Right renal cortex interstitium (tissue), 3 donors: ENCODE results near the gene KCTD17. TPM values are rescaled to one million over a fixed set of nuclear protein-coding genes. Genes with fewer than 3 reads are reported as not detected.

Experiments
- DNase-seq, 3 donors: peaks; one replicate each; pipeline ENCODE4 v3.0.0-alpha.2; 2013; ENCODE audit warnings: low read depth in 3 of 3, low spot score in 2 of 3
- polyA plus RNA-seq, 3 donors: library from polyadenylated mRNA; unstranded; fragments of 120-200 nt; gene quantifications; one replicate each; pipeline ENCODE4 v1.2.1, GENCODE V29; 2013; ENCODE audit not compliant: insufficient read length in 3 of 3

Gene KCTD17
- polyA plus RNA-seq, 3 donors = 22.6 to 26.7 (median 24.5) TPM

GRCh38 chr22:37039466-37039865 lies 12.1 kb upstream of the KCTD17 start:
- no peak for DNase-seq

GRCh38 chr22:37043209-37043827 lies 8.2 kb upstream of the KCTD17 start:
- DNase-seq = no peak

- DNase-seq = peak in 1 of 3 donors; percentile 29
Observed at GRCh38 chr22:37043828-37044538, 7.6 kb upstream of the KCTD17 start.

GRCh38 chr22:37044634-37045625 lies 6.6 kb upstream of the KCTD17 start:
- no peak for DNase-seq

GRCh38 chr22:37045958-37046357 lies 5.6 kb upstream of the KCTD17 start:
- no peak for DNase-seq

- DNase-seq = no peak
Observed at GRCh38 chr22:37046589-37046988, 5.0 kb upstream of the KCTD17 start.

- DNase-seq = no peak
Observed at GRCh38 chr22:37047006-37047405, 4.5 kb upstream of the KCTD17 start.

GRCh38 chr22:37048133-37048532 lies 3.4 kb upstream of the KCTD17 start:
- no peak for DNase-seq

GRCh38 chr22:37049224-37049623 lies 2.3 kb upstream of the KCTD17 start:
- no peak for DNase-seq

GRCh38 chr22:37050913-37051312 lies 629 bp upstream of the KCTD17 start:
- DNase-seq = no peak

- DNase-seq = no peak
Observed at GRCh38 chr22:37052386-37053309, 1.1 kb downstream of the KCTD17 start.

GRCh38 chr22:37053310-37054055 lies 1.9 kb downstream of the KCTD17 start:
- DNase-seq = no peak

GRCh38 chr22:37054056-37054395 lies 2.5 kb downstream of the KCTD17 start:
- no peak for DNase-seq

GRCh38 chr22:37054600-37055365 lies 3.2 kb downstream of the KCTD17 start:
- no peak for DNase-seq

GRCh38 chr22:37056246-37056645 lies 4.7 kb downstream of the KCTD17 start:
- no peak for DNase-seq

GRCh38 chr22:37057226-37057625 lies 5.7 kb downstream of the KCTD17 start:
- DNase-seq = no peak

- DNase-seq = no peak
Observed at GRCh38 chr22:37057796-37058510, 6.4 kb downstream of the KCTD17 start.
